ENCODE results near the gene SNRNP40. TPM values are rescaled to one million over a fixed set of nuclear protein-coding genes. Genes with fewer than 3 reads are reported as not detected.

Gene SNRNP40
- polyA plus RNA-seq, 1 of the 3 experiments (the other 2 are of a cell fraction), result 46.7 TPM

DNA sequence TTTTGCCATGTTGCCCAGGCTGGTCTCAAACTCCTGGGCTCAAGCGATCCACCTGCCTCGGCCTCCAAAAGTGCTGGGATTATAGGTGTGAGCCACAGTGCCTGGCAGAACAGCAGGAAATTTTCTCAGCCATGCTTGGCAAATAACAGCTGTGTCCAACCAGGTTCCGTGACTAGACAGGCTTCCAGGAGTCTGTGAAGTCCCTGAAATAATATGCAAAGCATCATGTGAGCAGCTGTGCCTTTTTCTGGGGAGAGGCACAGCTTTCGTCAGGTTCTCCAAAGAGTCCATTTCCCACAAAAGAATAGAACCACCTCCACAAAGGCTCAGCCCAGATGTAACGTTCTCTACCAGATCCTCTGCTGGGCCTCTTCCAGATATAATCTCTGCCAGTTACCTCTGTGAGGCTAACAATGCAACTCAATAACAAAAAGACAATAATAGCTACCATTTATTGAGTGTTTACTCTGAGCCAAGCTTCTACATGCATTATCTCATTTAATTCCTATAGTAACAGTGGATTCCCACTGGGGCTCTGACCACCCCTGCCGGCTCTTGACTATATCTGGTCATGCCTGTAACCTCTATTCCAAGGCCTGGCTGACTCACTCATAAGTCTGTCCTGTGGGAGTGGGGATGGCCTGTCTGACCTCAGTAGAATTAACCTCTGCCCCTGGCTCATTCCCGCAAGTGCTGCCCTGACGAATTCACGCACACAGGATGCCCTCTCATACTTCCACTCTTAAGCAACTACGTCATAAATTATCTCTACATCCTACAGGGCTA lies 52.9 kb downstream of the SNRNP40 start:
- POLR2A ChIA-PET, result no interaction called here
- peaks cover 0 to 9% of the 10 kb centered on the region in 2 experiments; a peak in 1 of 4 replicates for H3K4me1 ChIP-seq (ENCODE audit: control insufficient read depth in 1 of 2, insufficient read depth in 2 of 2, low read depth in 1 of 2, low read length in 1 of 2)
- WGBS (ENCODE audit: low lambda C conversion rate), result 82% methylated on average over 7 of the region's 10 CpGs
- CTCF ChIA-PET, result interaction anchor here (0.9 to 4.7 kb wide), 3 partner anchors 58 to 92 kb away, joined by 3 to 31 read pairs (median 3); no protein-coding TSS in a partner anchor
- H3K79me2 ChIP-seq (ENCODE audit: insufficient read depth), result no peaks in the 10 kb centered on the region
- H3K9ac ChIP-seq, result no peak overlapping the region
- no peaks in the 10 kb centered on the region for H3K36me3 ChIP-seq (replicated peaks in 1 of 2; ENCODE audit: control insufficient read depth in 1 of 2, insufficient read depth in 2 of 2, low read length in 1 of 2)
- TF ChIP-seq TAF1 (IDR thresholded peaks at IDR 0.05; ENCODE audit: borderline replicate concordance, low read depth, low read length), result no peak
- TF ChIP-seq NRF1 (IDR thresholded peaks at IDR 0.05; ENCODE audit: low read depth, low read length), result no peak
- no peak for TF ChIP-seq MEF2A (IDR thresholded peaks at IDR 0.05; ENCODE audit: borderline replicate concordance, low read depth)
- no peak for TF ChIP-seq FOSL2 (IDR thresholded peaks at IDR 0.05; ENCODE audit: borderline replicate concordance, low read depth)
- TF ChIP-seq RXRA (IDR thresholded peaks at IDR 0.05; ENCODE audit: borderline replicate concordance, low read depth), result no peak
- TF ChIP-seq FOXJ3 (CRISPR knock-in tag; IDR thresholded peaks at IDR 0.05), result no peak
- no peak for TF ChIP-seq YY1 (IDR thresholded peaks at IDR 0.05; ENCODE audit: low read depth)
- no peak for TF ChIP-seq ELF1 (IDR thresholded peaks at IDR 0.05)
- TF ChIP-seq FOXM1 (IDR thresholded peaks at IDR 0.05; ENCODE audit: low read depth), result no peak
- TF ChIP-seq, protein P1, sequence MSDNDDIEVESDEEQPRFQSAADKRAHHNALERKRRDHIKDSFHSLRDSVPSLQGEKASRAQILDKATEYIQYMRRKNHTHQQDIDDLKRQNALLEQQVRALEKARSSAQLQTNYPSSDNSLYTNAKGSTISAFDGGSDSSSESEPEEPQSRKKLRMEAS (IDR thresholded peaks at IDR 0.05; ENCODE audit: low read depth), result no peak
- TF ChIP-seq RFX5 (IDR thresholded peaks at IDR 0.05; ENCODE audit: low read length), result no peak
- TF ChIP-seq RAD21 (IDR thresholded peaks at IDR 0.05; ENCODE audit: low read length), result no peak
- TF ChIP-seq, protein P2, sequence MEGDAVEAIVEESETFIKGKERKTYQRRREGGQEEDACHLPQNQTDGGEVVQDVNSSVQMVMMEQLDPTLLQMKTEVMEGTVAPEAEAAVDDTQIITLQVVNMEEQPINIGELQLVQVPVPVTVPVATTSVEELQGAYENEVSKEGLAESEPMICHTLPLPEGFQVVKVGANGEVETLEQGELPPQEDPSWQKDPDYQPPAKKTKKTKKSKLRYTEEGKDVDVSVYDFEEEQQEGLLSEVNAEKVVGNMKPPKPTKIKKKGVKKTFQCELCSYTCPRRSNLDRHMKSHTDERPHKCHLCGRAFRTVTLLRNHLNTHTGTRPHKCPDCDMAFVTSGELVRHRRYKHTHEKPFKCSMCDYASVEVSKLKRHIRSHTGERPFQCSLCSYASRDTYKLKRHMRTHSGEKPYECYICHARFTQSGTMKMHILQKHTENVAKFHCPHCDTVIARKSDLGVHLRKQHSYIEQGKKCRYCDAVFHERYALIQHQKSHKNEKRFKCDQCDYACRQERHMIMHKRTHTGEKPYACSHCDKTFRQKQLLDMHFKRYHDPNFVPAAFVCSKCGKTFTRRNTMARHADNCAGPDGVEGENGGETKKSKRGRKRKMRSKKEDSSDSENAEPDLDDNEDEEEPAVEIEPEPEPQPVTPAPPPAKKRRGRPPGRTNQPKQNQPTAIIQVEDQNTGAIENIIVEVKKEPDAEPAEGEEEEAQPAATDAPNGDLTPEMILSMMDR (IDR thresholded peaks at IDR 0.05), result no peak
- TF ChIP-seq EZH2phosphoT487 (IDR thresholded peaks at IDR 0.05; ENCODE audit: borderline replicate concordance, low read depth), result no peak
- no peak for TF ChIP-seq SIN3A (IDR thresholded peaks at IDR 0.05; ENCODE audit: borderline replicate concordance, low read depth, low read length)
- TF ChIP-seq, protein P3, sequence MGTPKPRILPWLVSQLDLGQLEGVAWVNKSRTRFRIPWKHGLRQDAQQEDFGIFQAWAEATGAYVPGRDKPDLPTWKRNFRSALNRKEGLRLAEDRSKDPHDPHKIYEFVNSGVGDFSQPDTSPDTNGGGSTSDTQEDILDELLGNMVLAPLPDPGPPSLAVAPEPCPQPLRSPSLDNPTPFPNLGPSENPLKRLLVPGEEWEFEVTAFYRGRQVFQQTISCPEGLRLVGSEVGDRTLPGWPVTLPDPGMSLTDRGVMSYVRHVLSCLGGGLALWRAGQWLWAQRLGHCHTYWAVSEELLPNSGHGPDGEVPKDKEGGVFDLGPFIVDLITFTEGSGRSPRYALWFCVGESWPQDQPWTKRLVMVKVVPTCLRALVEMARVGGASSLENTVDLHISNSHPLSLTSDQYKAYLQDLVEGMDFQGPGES (IDR thresholded peaks at IDR 0.05; ENCODE audit: low read depth, low read length), result no peak
- TF ChIP-seq, protein P4, sequence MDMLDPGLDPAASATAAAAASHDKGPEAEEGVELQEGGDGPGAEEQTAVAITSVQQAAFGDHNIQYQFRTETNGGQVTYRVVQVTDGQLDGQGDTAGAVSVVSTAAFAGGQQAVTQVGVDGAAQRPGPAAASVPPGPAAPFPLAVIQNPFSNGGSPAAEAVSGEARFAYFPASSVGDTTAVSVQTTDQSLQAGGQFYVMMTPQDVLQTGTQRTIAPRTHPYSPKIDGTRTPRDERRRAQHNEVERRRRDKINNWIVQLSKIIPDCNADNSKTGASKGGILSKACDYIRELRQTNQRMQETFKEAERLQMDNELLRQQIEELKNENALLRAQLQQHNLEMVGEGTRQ (IDR thresholded peaks at IDR 0.05; ENCODE audit: borderline replicate concordance, low read depth, low read length), result no peak
- TF ChIP-seq, protein P5, sequence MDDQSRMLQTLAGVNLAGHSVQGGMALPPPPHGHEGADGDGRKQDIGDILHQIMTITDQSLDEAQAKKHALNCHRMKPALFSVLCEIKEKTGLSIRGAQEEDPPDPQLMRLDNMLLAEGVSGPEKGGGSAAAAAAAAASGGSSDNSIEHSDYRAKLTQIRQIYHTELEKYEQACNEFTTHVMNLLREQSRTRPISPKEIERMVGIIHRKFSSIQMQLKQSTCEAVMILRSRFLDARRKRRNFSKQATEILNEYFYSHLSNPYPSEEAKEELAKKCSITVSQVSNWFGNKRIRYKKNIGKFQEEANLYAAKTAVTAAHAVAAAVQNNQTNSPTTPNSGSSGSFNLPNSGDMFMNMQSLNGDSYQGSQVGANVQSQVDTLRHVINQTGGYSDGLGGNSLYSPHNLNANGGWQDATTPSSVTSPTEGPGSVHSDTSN (IDR thresholded peaks at IDR 0.05), result no peak
- no peak for TF ChIP-seq JUND (IDR thresholded peaks at IDR 0.05)
- peaks cover 9% of the 10 kb centered on the region; the same call in 1 of the 2 replicates for H3K27me3 ChIP-seq (ENCODE audit: insufficient read depth)
- no peak overlapping the region for H3K4me2 ChIP-seq
- no peak for DNase-seq
- no peaks in the 10 kb centered on the region for H3F3A ChIP-seq (replicated peaks; ENCODE audit: insufficient read depth)
- H2AFZ ChIP-seq (ENCODE audit: low read depth), result no peak overlapping the region
- H3K9me3 ChIP-seq, result no peaks in the 10 kb centered on the region
- no peak overlapping the region for H3K4me3 ChIP-seq (ENCODE audit: low read depth in 2 of 2, low read length in 1 of 2)
- H4K20me1 ChIP-seq (ENCODE audit: insufficient read depth), result no peaks in the 10 kb centered on the region
- no peaks in the 10 kb centered on the region for H3K9me2 ChIP-seq
- no peak overlapping the region for H3K27ac ChIP-seq (ENCODE audit: low read depth in 2 of 2, low read length in 1 of 2)
